Osteocyte (in vitro differentiated cells): Measurements from ENCODE around the gene ARMH4. TPM values are rescaled to one million over a fixed set of nuclear protein-coding genes. Genes with fewer than 3 reads are reported as not detected.

Experiments used
- DNase-seq: peaks from one replicate; pipeline ENCODE4 v3.0.0; 2021; ENCODE audit warnings: mixed read lengths; ENCODE audit not compliant: unreplicated experiment; ENCODE audit errors: extremely low spot score
- H3K27ac Mint-ChIP-seq: one replicate; pipeline ENCODE4 v1.8.0; 2021; ENCODE audit warnings: mild to moderate bottlenecking, mixed read lengths; ENCODE audit not compliant: unreplicated experiment
- H3K27me3 Mint-ChIP-seq: one replicate; pipeline ENCODE4 v1.8.0; 2021; ENCODE audit warnings: mixed read lengths; ENCODE audit not compliant: unreplicated experiment
- H3K36me3 Mint-ChIP-seq: one replicate; pipeline ENCODE4 v1.8.0; 2021; ENCODE audit warnings: mixed read lengths; ENCODE audit not compliant: unreplicated experiment
- H3K4me1 Mint-ChIP-seq: one replicate; pipeline ENCODE4 v1.8.0; 2021; ENCODE audit warnings: mixed read lengths; ENCODE audit not compliant: unreplicated experiment
- H3K4me3 Mint-ChIP-seq: one replicate; pipeline ENCODE4 v1.8.0; 2021; ENCODE audit warnings: mild to moderate bottlenecking, moderate library complexity, mixed read lengths; ENCODE audit not compliant: unreplicated experiment
- H3K9me3 Mint-ChIP-seq: one replicate; pipeline ENCODE4 v1.8.0; 2021; ENCODE audit warnings: mixed read lengths; ENCODE audit not compliant: unreplicated experiment
- total RNA-seq: library from RNA; stranded (reverse); gene quantifications from 2 replicates; pipeline ENCODE4 v1.2.1, GENCODE V29; 2021
- TF ChIP-seq, protein P1 (sequence below): fragments of 200-600 bp; sonication (generic); IDR thresholded peaks from 2 replicates; pipeline ENCODE4 v1.5.0; 2021; ENCODE audit warnings: antibody characterized with exemption, mild to moderate bottlenecking, moderate library complexity

The ARMH4 gene
- total RNA-seq, 1 donor from 2014 or later, result 13.9 TPM

DNA sequence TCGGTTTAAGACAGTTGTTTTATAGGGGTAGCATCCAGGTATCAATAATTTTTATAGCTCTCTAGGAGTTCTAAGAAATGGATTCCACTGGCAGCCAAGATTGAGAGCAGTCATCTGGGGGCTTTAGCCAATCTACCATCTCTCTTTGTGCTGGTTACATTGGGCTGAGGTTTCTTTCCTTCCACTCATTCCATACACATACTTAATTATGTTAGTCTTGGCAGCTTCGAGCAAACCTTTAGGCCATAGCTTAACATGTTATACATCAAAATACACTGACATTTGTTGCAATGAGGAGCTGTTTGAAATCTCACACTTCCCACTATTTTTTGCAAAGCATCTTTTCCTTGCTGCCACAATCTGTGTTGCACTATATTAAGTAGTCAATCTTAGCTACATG is 63.1 kb downstream of the ARMH4 start:
- TF ChIP-seq, protein P1, sequence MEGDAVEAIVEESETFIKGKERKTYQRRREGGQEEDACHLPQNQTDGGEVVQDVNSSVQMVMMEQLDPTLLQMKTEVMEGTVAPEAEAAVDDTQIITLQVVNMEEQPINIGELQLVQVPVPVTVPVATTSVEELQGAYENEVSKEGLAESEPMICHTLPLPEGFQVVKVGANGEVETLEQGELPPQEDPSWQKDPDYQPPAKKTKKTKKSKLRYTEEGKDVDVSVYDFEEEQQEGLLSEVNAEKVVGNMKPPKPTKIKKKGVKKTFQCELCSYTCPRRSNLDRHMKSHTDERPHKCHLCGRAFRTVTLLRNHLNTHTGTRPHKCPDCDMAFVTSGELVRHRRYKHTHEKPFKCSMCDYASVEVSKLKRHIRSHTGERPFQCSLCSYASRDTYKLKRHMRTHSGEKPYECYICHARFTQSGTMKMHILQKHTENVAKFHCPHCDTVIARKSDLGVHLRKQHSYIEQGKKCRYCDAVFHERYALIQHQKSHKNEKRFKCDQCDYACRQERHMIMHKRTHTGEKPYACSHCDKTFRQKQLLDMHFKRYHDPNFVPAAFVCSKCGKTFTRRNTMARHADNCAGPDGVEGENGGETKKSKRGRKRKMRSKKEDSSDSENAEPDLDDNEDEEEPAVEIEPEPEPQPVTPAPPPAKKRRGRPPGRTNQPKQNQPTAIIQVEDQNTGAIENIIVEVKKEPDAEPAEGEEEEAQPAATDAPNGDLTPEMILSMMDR, result no peak
- Mint-ChIP-seq H3K4me3 (no peak overlapping the region), H3K27ac (no peak overlapping the region), H3K4me1 (peaks cover 10% of the 10 kb centered on the region), H3K27me3 (no peaks in the 10 kb centered on the region), H3K9me3 (peaks cover 3% of the 10 kb centered on the region), H3K36me3 (peaks cover 5% of the 10 kb centered on the region)
- no peak for DNase-seq

DNA sequence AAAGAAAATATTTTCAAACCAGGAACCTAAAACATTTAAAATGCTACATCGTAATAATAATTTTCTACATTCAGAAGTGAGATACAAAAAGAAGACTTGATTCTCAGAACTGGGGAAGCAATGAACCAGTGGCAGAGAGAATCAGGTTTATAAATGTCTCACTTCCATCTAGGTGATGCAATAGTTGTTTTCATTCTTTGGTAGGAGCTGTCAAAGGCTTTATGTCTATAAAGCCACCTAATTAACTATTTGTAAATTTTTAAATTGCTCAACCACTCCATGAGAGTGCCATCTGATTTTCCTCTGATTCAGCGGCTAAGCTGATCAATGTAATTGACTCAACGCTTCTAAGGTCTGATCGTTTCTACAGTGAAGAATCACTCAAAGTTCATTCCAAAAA is 66.1 kb downstream of the ARMH4 start:
- Mint-ChIP-seq H3K27me3 (no peaks in the 10 kb centered on the region), H3K4me1 (peaks cover 25% of the 10 kb centered on the region), H3K36me3 (peaks cover 2% of the 10 kb centered on the region), H3K27ac (no peak overlapping the region), H3K9me3 (no peaks in the 10 kb centered on the region), H3K4me3 (no peak overlapping the region)
- TF ChIP-seq, protein P1, result no peak
- no peak for DNase-seq

GRCh38 chr14:58082491-58083098 is 69.4 kb downstream of the ARMH4 start:
- Mint-ChIP-seq H3K4me1 (peaks cover 27% of the 10 kb centered on the region), H3K27me3 (no peaks in the 10 kb centered on the region), H3K9me3 (no peaks in the 10 kb centered on the region), H3K27ac (peak overlapping the region; percentile 94), H3K4me3 (no peak overlapping the region), H3K36me3 (peaks cover 2% of the 10 kb centered on the region)
- DNase-seq, result no peak
- TF ChIP-seq, protein P1, result no peak

DNA sequence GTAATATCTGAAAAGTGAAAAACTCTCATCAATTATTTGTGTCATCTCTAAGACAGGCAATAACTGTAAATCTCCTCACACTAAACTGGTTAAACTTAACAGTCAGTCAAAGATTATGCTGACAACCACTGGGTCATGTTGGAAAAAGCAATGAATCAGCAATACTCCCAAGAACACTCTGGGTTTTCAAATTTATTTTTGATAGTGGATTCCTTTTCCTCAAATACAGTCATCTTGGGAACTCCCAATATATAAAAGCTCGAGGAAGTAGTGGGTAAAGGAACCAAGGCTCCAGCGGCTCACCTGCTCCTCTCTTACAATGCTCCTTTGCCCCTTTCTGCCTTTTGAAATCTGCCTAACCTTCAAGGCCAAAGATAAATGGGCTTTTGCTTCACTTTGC is 70.0 kb downstream of the ARMH4 start:
- Mint-ChIP-seq H3K4me3 (no peak overlapping the region), H3K4me1 (peaks cover 33% of the 10 kb centered on the region), H3K27me3 (no peaks in the 10 kb centered on the region), H3K9me3 (no peaks in the 10 kb centered on the region), H3K27ac (peak overlapping the region; percentile 94), H3K36me3 (peaks cover 2% of the 10 kb centered on the region)
- no peak for DNase-seq
- TF ChIP-seq, protein P1, result no peak

DNA sequence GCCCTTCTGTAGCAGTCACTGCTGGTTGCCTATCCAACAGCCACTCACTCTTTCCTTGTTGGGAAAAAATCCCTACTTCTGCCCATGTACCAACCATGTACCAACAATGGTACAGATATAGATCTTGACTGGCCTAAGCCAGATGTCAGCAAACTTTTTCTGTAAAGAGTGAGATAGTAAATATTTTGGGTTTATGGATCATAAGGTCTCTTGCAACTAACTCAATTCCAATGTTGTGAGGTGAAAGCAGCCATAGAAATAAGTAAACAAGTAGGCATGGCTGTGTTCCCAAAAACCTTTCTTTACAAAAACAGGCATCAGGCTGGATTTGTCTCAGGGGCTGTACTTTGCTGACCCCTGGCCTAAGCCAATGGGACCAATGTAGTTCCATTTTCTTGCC is 73.5 kb downstream of the ARMH4 start:
- Mint-ChIP-seq H3K27me3 (peaks cover under 1% of the 10 kb centered on the region), H3K36me3 (no peaks in the 10 kb centered on the region), H3K9me3 (no peaks in the 10 kb centered on the region), H3K27ac (no peak overlapping the region), H3K4me1 (peaks cover 33% of the 10 kb centered on the region), H3K4me3 (no peak overlapping the region)
- TF ChIP-seq, protein P1, result no peak
- no peak for DNase-seq
